ENCODE measurements around the gene CSAD. TPM values are rescaled to one million over a fixed set of nuclear protein-coding genes. Genes with fewer than 3 reads are reported as not detected.
"Not testable (repeated sequence)": the region's sequence is repeated elsewhere in the genome, so short reads cannot be mapped to it uniquely, and the experiment has no call there.

CSAD gene
- total RNA-seq, 2 donors from 2014 or later = 16.4 to 22.3 TPM

GRCh38 chr12:53187145-53187899 is 6.6 kb upstream of the CSAD start:
- no peak for DNase-seq (ENCODE audit: low spot score)
- intact Hi-C loops (cut with DNase I) = no loop called here

GRCh38 chr12:53186745-53187144 is 6.0 kb upstream of the CSAD start:
- no peak for DNase-seq (ENCODE audit: low spot score)
- intact Hi-C loops (cut with DNase I) = no loop called here

- intact Hi-C loops (cut with DNase I) = no loop called here
These were observed 4.9 kb upstream of the CSAD start for GRCh38 chr12:53185582-53186153.

GRCh38 chr12:53184828-53185227 is 4.1 kb upstream of the CSAD start:
- intact Hi-C loops (cut with DNase I) = no loop called here

More at GRCh38 chr12:53185582-53186153, 4.9 kb upstream of the CSAD start:
- no peak for DNase-seq (ENCODE audit: low spot score)

GRCh38 chr12:53182903-53183302 is 2.2 kb upstream of the CSAD start:
- intact Hi-C loops (cut with DNase I) = no loop called here

More at GRCh38 chr12:53184828-53185227, 4.1 kb upstream of the CSAD start:
- DNase-seq (ENCODE audit: low spot score) = no peak

GRCh38 chr12:53181935-53182334 is 1.2 kb upstream of the CSAD start:
- DNase-seq (ENCODE audit: low spot score) = no peak
- intact Hi-C loops (cut with DNase I) = no loop called here

More at GRCh38 chr12:53182903-53183302, 2.2 kb upstream of the CSAD start:
- no peak for DNase-seq (ENCODE audit: low spot score)

- no peak for DNase-seq (ENCODE audit: low spot score)
- intact Hi-C loops (cut with DNase I) = no loop called here
These were observed 363 bp upstream of the CSAD start for GRCh38 chr12:53180931-53181645.

GRCh38 chr12:53179687-53180219 is 972 bp downstream of the CSAD start:
- no peak for DNase-seq (ENCODE audit: low spot score)
- intact Hi-C loops (cut with DNase I) = loop anchor here in 1 of 2 donors (2.0 kb wide), 1 partner anchor 19 kb away; no protein-coding TSS in a partner anchor

- intact Hi-C loops (cut with DNase I) = loop anchor here in 1 of 2 donors (2.0 kb wide), 1 partner anchor 18 kb away; no protein-coding TSS in a partner anchor
- DNase-seq (ENCODE audit: low spot score) = not testable (repeated sequence)
These were observed 1.9 kb downstream of the CSAD start for GRCh38 chr12:53178803-53179202.

GRCh38 chr12:53177447-53177846 is 3.3 kb downstream of the CSAD start:
- DNase-seq (ENCODE audit: low spot score); intact Hi-C loops (cut with DNase I): not testable (repeated sequence)

- no peak for DNase-seq (ENCODE audit: low spot score)
- intact Hi-C loops (cut with DNase I) = no loop called here
These were observed 4.0 kb downstream of the CSAD start for GRCh38 chr12:53176750-53177149.

GRCh38 chr12:53174881-53175491 is 5.7 kb downstream of the CSAD start:
- intact Hi-C loops (cut with DNase I) = no loop called here
- DNase-seq (ENCODE audit: low spot score) = no peak

- DNase-seq (ENCODE audit: low spot score) = no peak
- intact Hi-C loops (cut with DNase I) = no loop called here
These were observed 7.5 kb downstream of the CSAD start for GRCh38 chr12:53173085-53173715.

GRCh38 chr12:53172352-53172751 is 8.4 kb downstream of the CSAD start:
- no peak for DNase-seq (ENCODE audit: low spot score)
- intact Hi-C loops (cut with DNase I) = no loop called here

GRCh38 chr12:53171725-53172329 is 8.9 kb downstream of the CSAD start:
- intact Hi-C loops (cut with DNase I) = no loop called here

GRCh38 chr12:53170876-53171724 is 9.6 kb downstream of the CSAD start:
- intact Hi-C loops (cut with DNase I) = no loop called here
- DNase-seq (ENCODE audit: low spot score) = no peak

More at GRCh38 chr12:53171725-53172329, 8.9 kb downstream of the CSAD start:
- DNase-seq (ENCODE audit: low spot score) = no peak

- no peak for DNase-seq (ENCODE audit: low spot score)
- intact Hi-C loops (cut with DNase I) = no loop called here
These were observed 10.5 kb downstream of the CSAD start for GRCh38 chr12:53170215-53170614.

- intact Hi-C loops (cut with DNase I) = loop anchor here in 1 of 2 donors (5.0 kb wide), 1 partner anchor 1303 kb away; the partner anchor contains the start of gene GTSF1
- DNase-seq (ENCODE audit: low spot score) = no peak
These were observed 11.1 kb downstream of the CSAD start for GRCh38 chr12:53169644-53170043.

All from posterior vena cava (tissue), 2 donors.